Effector memory CD4-positive, alpha-beta T cell (primary cell): ENCODE data around the gene NCBP3.
A peak's percentile ranks its signal among the peaks of the same experiment; 100 is the strongest.

Experiments used
- DNase-seq, 3 donors: peaks; one replicate each; pipeline ENCODE4 v3.0.0-alpha.2; 2020
- H3K27ac ChIP-seq: 2 replicates; pipeline ENCODE4 v1.7.0; 2013; ENCODE audit warnings: mild to moderate bottlenecking, low read length, moderate library complexity; ENCODE audit not compliant: insufficient read depth, poor library complexity, severe bottlenecking
- H3K27me3 ChIP-seq: replicated peaks from 2 replicates; pipeline ENCODE4 v1.7.0; 2013; ENCODE audit warnings: mild to moderate bottlenecking, low read length; ENCODE audit not compliant: insufficient read depth, control insufficient read depth, poor library complexity, severe bottlenecking
- H3K36me3 ChIP-seq: 2 replicates; pipeline ENCODE4 v1.7.0; 2013; ENCODE audit warnings: mild to moderate bottlenecking, low read length, moderate library complexity; ENCODE audit not compliant: control insufficient read depth, insufficient read depth
- H3K4me1 ChIP-seq: 2 replicates; pipeline ENCODE4 v1.7.0; 2013; ENCODE audit warnings: low read length, mild to moderate bottlenecking; ENCODE audit not compliant: control insufficient read depth, insufficient read depth, poor library complexity, severe bottlenecking
- H3K4me3 ChIP-seq: 2 replicates; pipeline ENCODE4 v1.7.0; 2013; ENCODE audit warnings: low read length, low read depth, mild to moderate bottlenecking; ENCODE audit not compliant: insufficient read depth, poor library complexity, severe bottlenecking
- H3K9me3 ChIP-seq: 2 replicates; pipeline ENCODE4 v1.7.0; 2013; ENCODE audit warnings: mild to moderate bottlenecking, low read length, moderate library complexity; ENCODE audit not compliant: control insufficient read depth

NCBP3 gene

DNA sequence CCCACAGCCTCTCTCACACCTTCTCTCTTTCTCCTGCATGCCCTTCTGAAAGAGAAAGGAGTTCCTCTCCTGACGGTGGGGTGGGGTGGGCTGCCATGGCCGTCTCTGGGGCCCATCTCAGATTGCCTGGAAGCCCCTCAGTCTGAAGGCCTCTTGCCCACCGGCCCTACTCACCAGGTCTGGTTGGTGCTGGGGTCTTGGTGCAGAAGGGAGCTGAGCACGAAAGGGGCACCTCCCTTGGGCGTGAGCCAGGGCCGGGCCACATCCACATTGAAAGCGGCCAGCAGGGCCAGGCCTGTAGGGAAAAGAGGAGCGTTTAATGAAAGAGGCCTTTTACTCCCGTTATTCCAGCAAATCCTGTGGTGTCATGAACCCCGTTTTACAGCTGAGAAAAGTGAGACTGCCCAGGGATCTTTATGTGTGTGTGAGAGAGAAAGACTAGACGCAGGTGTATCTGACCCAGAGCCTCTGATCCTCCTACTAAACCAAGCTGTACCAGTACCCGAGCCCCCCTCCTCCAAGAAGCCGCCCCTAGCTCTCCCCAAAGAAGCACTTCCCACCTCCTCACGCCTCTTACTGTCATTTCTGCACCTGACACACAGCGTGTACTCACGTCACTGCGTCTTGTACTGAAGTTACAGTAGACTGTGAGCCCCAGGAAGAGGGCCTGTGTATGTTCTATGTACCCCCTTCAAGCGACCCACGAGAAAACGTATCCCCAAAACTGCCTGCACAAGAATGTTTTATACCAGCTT, 68.5 kb downstream of the NCBP3 start:
- DNase-seq = no peak
- Histone ChIP-seq H3K4me1 (no peaks in the 10 kb centered on the region), H3K27ac (no peak overlapping the region), H3K27me3 (no peaks in the 10 kb centered on the region), H3K4me3 (no peak overlapping the region), H3K9me3 (no peaks in the 10 kb centered on the region), H3K36me3 (no peaks in the 10 kb centered on the region)

DNA sequence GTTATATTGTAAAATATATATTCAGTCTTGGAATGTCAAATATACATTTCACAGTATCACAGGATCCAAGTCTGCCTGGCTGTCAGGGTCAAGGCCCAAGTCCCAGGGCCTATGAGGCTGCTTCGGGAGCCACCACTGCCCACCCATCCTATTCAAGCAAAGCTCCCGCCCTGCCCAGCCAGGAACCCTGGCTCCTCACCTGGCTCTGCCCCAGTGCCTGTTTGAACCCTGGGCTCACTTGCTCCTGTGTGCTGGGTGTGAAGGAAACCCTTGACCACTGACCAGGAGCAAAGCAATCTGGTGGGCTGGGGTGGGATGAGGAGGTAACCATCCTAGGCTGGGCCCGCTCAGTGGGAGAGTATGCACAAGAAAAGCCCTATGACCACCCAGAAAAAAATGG, 72.1 kb downstream of the NCBP3 start:
- DNase-seq = no peak
- Histone ChIP-seq H3K27me3 (no peaks in the 10 kb centered on the region), H3K36me3 (no peaks in the 10 kb centered on the region), H3K4me3 (no peak overlapping the region), H3K27ac (no peak overlapping the region), H3K4me1 (peaks cover 2% of the 10 kb centered on the region), H3K9me3 (no peaks in the 10 kb centered on the region)

DNA sequence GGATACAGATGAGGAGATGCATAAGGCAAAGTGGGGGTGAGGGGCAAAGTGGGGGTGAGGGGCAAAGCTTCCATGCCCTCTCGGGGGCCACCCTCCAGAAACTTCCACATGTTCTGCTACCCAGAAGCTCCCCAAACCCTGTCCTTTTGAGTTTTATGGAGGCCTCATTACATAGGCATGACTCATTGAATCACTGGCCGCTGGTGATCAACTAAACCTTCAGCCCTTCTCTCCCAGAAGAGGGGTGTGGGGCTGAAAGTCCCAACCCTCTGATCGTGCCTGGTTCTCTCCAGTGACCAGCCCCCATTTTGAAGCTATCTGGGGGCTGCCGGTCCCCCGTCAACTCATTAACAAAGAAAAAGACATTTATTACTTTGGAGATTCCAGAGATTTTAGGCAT, 72.5 kb downstream of the NCBP3 start:
- Histone ChIP-seq H3K27me3 (no peaks in the 10 kb centered on the region), H3K27ac (no peak overlapping the region), H3K9me3 (no peaks in the 10 kb centered on the region), H3K4me3 (no peak overlapping the region), H3K36me3 (no peaks in the 10 kb centered on the region), H3K4me1 (peaks cover 2% of the 10 kb centered on the region)
- DNase-seq = no peak

- DNase-seq = no peak
- Histone ChIP-seq H3K4me3 (no peak overlapping the region), H3K4me1 (peaks cover 2% of the 10 kb centered on the region), H3K36me3 (no peaks in the 10 kb centered on the region), H3K9me3 (no peaks in the 10 kb centered on the region), H3K27me3 (no peaks in the 10 kb centered on the region), H3K27ac (no peak overlapping the region)
Observed at GRCh38 chr17:3772764-3773163, 73.3 kb downstream of the NCBP3 start.

- H3K27ac ChIP-seq = no peak overlapping the region
- no peaks in the 10 kb centered on the region for H3K9me3 ChIP-seq
- DNase-seq = no peak
- no peaks in the 10 kb centered on the region for H3K27me3 ChIP-seq
- H3K36me3 ChIP-seq = no peaks in the 10 kb centered on the region
- H3K4me1 ChIP-seq = peaks cover 6% of the 10 kb centered on the region
- H3K4me3 ChIP-seq = no peak overlapping the region
Observed at GRCh38 chr17:3771140-3771539, 74.9 kb downstream of the NCBP3 start.

- H3K9me3 ChIP-seq = no peaks in the 10 kb centered on the region
- no peak for DNase-seq
- no peaks in the 10 kb centered on the region for H3K36me3 ChIP-seq
- H3K27me3 ChIP-seq = no peaks in the 10 kb centered on the region
- H3K27ac ChIP-seq = no peak overlapping the region
- H3K4me3 ChIP-seq = no peak overlapping the region
- H3K4me1 ChIP-seq = peaks cover 11% of the 10 kb centered on the region
Observed at GRCh38 chr17:3770466-3770865, 75.6 kb downstream of the NCBP3 start.

- H3K4me1 ChIP-seq = peaks cover 18% of the 10 kb centered on the region
- no peaks in the 10 kb centered on the region for H3K27me3 ChIP-seq
- no peak for DNase-seq
Observed at GRCh38 chr17:3768769-3769168, 77.3 kb downstream of the NCBP3 start.

DNA sequence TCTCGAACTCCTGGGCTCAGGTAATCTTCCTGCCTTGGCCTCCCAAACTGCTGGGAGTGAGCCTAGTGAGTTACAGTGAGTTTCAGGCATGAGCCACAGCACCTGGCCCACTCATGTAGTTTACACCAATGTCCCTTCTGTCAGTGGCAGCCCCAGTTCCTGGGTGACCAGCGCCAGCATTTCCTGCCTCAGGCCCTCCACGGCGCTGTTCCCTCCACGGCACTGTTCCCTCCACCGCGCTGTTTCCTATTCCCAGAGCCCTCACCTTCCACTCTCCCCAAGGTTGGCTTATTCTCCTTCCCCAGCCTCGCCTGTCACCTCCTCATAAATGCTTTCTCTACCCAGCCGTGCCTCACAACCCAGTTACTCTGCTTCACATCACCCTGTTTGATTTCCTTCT, 77.7 kb downstream of the NCBP3 start:
- peaks cover 20% of the 10 kb centered on the region for H3K4me1 ChIP-seq
- DNase-seq = no peak
- H3K27ac ChIP-seq = no peak overlapping the region
- H3K4me3 ChIP-seq = no peak overlapping the region
- H3K27me3 ChIP-seq = no peaks in the 10 kb centered on the region
- no peaks in the 10 kb centered on the region for H3K9me3 ChIP-seq
- no peaks in the 10 kb centered on the region for H3K36me3 ChIP-seq

More at GRCh38 chr17:3768769-3769168, 77.3 kb downstream of the NCBP3 start:
- Histone ChIP-seq H3K4me3 (no peak overlapping the region), H3K36me3 (no peaks in the 10 kb centered on the region), H3K9me3 (no peaks in the 10 kb centered on the region), H3K27ac (no peak overlapping the region)

DNA sequence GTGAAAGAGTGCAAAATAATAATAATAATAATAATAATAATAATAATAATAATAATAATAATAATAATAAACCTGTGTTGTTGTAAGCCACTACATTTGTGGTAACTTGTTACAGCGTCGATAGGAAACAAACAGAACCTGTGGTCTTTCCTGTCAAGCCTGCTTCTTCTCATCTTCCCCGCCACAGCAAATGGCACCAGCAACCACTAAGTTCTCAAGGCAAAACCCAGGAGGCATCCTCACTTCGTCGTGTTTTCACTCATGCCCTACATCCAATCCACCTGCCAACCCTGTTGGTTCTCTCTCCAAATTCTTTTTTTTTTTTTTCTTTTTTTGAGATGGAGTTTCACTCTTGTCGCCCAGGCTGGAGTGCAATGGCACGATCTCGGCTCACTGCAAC, 79.3 kb downstream of the NCBP3 start:
- Histone ChIP-seq H3K4me3 (no peak overlapping the region), H3K36me3 (no peaks in the 10 kb centered on the region), H3K27me3 (no peaks in the 10 kb centered on the region), H3K27ac (no peak overlapping the region), H3K9me3 (no peaks in the 10 kb centered on the region), H3K4me1 (peaks cover 20% of the 10 kb centered on the region)
- DNase-seq = peak in 1 of 3 donors; percentile 11

DNA sequence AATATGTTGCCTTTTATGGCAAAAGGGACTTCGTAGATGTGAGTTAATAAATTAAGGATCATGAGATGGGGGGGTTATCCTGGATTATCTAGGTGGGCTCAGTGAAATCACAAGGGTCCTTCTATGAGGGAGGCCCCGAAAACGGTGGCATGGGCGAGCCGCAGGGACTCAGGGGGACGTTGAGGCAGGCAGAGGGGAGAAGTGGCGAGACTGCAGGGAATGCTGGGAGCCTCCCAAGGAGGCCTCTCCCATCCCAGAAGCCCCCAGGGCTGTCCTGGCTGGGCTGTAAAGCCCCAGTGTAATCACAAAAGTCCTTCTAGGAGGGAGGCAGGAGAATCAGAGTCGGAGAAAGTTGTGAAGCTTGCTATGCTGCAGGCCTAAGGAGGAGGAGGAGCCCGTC, 80.1 kb downstream of the NCBP3 start:
- H3K27me3 ChIP-seq = no peaks in the 10 kb centered on the region
- H3K4me1 ChIP-seq = peaks cover 20% of the 10 kb centered on the region
- H3K36me3 ChIP-seq = no peaks in the 10 kb centered on the region
- no peak overlapping the region for H3K4me3 ChIP-seq
- H3K9me3 ChIP-seq = no peaks in the 10 kb centered on the region
- no peak for DNase-seq
- H3K27ac ChIP-seq = peak overlapping the region; percentile 47
